GM19043 (cell line): ENCODE results near the gene PSMA3.

Experiments
- ATAC-seq: cut with Tn5 transposase; IDR thresholded peaks from one replicate; pipeline ENCODE4 v1.9.1; 2021; ENCODE audit warnings: low read depth; ENCODE audit not compliant: unreplicated experiment

PSMA3 gene

DNA sequence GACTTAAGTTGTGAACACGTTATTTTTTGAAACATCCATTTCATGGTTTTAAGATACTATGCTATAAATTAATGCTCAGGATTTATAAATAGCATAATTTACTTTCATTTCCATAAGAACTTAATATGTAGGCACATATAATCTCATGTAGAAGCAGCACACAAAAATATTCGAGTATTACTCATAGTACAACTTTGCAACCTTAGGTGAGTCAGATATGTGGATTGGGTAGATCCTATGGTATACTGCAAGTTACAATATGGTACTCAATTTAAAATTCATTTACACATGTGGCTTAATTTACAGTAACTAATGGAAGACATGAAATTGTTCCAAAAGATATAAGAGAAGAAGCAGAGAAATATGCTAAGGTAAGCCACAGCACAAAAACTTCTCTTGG, 26.0 kb downstream of the PSMA3 start:
- no peak for ATAC-seq

DNA sequence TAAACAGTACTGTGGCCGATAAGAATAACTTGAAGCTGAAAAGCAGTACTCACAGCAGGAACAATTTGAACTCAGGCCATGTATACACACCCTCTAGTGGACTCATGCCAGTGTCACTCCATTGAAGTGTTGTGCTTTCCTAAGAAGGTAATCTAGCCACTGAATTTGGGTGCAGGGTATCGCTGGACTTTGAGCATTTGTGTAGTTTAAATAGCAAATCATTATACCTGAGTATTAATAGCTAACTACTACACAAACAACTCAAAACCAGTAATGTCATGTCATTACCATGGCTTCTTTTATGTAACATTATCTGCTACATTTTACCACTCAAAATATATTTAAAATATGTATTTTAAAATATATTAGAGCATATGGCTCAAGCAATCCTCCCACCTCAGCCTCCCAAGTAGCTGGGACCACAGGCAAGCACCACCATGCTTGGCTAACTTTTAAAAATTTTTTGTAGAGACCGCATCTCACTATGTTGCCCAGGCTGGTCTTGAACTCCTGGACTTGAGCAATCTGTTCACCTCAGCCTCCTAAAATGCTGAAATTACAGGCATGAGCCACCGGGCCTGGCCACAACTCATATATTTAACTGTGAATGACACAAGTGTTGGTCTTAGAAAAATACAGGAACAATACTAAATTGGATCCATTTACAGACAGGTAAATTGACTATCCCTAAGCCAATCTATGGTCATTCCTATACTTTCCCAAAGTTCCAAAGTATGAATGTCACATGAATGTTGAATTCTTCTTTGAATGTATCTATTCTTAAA, 28.1 kb downstream of the PSMA3 start:
- ATAC-seq: no peak

DNA sequence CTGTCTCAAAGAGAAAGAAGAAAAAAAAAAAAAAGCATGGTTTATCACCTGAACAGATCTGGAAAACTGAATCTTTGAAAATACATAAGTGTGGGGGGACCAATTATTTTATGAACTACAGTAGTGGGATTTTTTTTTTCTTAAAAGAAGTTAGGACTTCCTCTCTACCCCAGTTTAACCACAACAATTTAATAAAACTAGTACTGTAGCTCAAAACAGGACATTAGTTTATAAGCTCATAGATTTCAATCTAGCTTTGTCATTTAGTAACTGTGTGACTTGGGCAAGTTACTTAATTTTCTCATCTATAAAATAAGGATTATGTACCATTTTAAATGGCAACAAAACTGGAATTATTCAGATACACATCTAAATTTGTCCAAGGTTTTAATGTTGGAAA, 30.2 kb downstream of the PSMA3 start:
- ATAC-seq: no peak

DNA sequence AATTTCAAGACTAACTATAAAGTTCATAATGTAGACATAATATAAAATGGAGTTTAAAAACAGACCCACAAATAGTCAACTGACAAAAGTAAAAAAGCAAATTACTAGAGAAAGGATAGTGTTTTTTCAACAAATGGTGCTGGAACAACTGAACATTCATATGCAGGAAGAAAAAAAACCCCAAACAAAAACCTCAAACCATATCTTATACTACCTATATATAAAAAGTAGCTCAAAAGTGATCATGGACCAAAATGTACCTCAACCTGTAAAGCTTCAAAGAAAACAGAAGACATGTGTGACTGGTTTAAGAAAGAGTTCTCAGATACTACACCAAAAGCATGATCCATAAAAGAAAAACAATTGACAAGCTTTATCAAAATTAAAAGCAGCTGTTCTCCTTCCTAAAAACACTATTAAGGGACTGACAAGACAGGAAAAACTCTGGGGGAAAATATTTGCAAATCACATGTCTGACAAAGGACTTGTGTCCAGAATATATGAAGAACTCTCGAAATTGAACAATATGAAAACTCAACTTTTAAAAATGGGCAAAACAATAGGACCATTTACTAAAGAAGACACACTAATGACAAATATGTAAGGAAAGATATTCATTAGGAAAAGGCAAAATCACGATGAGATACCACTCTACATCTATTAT, 31.0 kb downstream of the PSMA3 start:
- ATAC-seq: no peak

DNA sequence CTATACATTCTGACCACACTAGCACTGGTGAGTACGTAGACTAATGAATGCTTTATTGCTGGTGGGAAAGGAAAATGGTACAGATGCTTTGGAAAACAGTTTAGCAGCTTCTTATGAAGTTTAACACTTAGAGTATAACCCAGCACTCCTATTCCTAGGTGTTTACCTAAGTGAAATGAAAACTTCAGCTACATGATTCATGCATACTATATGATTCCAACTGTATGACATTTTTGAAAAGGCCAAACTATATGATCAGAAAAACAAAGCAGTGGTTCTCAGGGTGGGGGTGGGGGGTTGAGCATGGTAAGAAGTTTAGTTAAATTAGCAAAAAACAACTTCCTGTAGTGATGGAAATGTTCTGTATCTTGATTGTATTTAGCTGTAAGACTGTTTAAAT, 31.6 kb downstream of the PSMA3 start:
- no peak for ATAC-seq

DNA sequence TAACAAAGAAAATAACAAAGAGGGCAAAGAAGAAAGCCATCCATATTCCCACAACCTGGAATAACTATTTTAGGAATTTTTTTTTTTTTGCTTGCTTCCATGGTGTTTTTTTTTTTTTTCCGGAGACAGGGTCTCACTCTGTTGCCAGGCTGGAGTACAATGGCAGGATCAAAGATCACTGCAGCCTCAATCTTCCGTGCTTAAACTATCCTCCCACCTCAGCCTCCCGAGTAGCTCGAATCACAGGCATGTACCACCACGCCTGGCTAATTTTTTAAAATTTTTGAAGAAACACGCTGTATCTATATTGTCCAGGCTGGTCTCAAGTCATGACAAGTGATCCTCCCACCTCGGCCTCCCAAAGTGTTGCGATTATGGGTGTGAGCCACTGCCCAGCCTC, 33.5 kb downstream of the PSMA3 start:
- no peak for ATAC-seq

DNA sequence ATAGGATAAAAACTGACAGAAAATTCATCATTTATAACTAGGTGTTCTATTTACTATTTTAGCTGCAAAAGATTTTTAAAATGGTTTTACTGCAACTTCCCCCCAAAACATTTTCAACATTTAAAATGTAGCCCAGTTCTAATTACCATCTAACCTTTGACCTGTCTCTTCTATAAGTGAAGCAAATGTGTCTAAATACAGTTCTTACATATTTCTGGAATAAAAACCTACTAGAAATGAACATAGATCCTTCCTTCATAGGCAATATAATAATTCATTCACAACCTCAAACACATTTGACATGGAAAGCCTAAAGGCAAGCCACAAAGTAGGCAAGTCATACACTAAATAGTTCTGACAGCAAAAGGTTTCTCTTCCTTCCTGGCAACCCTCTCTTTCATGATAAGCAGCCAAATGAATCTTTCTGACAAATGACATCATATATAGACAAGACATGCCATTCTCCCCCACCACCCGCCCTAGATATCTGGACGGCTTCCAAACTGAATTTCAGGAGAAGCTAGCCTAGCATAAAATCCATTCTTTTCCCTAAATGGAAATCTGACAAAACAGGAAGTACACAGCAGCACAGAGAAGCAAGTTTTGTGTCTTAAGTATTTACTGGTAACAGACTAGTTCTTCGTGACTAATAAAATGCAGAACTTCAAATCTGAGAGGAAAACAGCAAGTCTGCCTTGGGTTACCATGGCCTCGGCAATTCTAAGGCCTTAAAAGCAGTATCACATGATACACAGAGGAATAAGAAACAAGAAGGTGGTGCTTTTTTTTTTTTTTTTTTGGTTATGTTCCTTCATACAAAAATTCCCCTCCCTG, 36.5 kb downstream of the PSMA3 start:
- peak; percentile 76 for ATAC-seq

- no peak for ATAC-seq
These were observed 37.3 kb downstream of the PSMA3 start for GRCh38 chr14:58281969-58282368.

DNA sequence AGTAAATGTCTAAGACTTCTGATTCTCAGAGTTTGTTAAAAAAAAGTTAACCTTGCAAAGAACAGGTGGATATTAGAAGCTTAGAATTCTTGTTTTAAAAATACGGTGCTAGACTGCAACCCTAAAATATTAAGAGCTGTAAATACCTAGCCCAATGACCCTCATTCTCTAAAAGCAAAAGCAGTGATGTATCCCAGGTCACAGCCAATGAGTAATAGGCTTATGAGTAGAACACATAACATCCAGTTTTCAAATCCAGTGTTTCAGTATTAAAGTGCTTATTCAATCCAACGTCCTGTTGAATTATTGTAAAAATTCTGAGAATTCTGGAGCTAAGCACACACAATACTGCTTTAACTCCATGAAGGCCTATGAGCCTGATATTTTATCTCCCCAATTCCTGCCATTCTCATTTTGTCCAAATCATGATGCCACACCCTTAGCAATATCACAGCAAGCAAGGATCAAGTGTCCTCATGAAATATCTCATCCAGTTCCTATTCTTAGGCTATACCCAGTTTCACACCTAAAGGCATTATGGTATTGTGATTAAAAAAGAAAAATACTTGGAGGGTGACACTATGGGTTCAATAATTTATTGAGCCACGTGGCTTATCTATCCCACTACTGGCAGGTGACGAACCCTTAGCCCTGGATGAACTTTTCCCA, 38.4 kb downstream of the PSMA3 start:
- ATAC-seq: no peak

GRCh38 chr14:58283730-58284129, 39.1 kb downstream of the PSMA3 start:
- ATAC-seq: no peak

DNA sequence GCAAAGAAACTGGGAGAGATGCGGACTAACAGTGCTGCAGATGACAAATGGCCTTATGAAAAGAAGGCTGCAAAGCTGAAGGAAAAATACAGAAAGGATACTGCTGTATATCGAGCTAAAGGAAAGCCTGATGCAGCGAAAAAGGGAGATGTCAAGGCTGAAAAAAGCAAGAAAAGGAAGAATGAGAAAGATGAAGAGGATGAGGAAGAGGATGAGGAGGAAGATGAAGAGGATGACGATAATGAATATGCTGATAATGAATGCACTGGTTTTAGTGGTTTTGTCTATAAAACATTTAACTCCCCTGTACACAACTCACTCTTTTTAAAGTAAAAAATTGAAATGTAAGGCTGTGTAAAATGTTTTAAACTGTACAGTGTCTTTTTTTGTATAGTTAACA, 40.5 kb downstream of the PSMA3 start:
- no peak for ATAC-seq

DNA sequence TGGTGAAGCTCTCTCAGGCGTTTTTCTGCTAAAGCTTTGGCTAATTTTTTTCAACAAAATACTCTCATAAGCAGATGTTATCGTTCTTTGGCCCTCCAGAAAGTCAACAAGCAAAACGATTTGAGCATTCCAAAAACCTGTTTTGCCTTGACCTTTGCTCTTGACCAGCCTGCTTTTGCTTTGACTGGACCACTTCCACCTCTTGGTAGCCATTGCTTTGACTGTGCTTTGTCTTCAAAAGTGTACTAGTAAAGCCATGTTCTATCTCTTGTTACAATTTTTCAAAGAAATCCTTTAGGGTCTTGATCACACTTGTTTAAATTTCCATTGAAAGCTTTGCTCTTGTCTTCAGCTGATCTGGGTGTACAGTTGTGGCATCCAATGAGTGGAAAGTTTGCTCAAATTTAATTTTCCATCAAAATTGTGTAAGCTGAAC, 43.0 kb downstream of the PSMA3 start:
- ATAC-seq: no peak

DNA sequence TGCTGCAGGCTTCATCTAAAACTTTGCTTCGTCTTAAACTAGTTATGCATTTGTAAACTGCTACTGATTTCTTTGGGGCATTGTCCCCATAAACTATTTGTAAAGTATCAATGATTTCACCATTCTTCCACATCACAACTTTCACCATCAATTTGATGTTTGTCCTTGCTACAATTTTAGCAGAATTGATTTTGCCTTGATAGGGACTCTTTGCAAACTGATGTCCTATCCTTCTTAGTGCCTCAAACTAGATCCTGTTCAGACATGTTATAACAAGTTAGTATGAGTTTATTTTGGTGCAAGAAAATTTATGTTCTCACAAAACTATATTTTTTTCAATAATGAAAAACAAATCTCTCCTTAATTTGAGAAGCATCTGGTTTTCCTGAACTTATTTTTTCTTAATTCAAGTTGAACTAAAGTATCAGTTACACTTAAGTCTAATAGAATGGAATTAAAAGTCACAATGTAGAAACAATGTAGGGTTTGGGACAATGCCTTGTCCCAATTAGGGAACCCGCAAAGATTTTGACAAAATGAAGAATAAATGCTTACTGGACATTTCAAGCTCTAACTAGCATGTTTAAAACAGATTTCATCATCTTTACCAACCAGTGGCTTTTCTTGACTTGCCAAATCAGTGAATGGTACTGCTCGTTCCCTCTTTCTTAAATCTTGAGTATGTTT, 43.6 kb downstream of the PSMA3 start:
- ATAC-seq: no peak

- ATAC-seq: no peak
These were observed 47.0 kb downstream of the PSMA3 start for GRCh38 chr14:58291646-58292045.

DNA sequence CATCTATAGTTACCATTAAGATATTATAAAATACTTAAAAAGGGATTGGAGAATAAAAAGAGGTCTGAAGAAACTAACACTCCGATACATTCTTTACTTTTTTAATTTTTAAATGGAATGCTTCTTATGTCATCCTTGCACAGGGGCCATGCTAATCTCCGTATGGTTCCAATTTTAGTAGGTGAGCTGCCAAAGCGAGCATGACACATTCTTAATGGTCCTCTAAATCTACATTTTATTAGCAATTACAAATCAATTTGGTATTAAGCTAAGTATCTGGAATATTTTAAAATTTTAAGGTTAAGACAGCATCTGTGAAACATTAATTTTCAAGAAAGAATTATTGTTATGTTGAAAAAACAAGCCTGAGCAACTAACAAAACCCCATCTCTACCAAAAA, 47.5 kb downstream of the PSMA3 start:
- ATAC-seq: no peak

GRCh38 chr14:58294201-58294600, 49.6 kb downstream of the PSMA3 start:
- ATAC-seq: no peak

DNA sequence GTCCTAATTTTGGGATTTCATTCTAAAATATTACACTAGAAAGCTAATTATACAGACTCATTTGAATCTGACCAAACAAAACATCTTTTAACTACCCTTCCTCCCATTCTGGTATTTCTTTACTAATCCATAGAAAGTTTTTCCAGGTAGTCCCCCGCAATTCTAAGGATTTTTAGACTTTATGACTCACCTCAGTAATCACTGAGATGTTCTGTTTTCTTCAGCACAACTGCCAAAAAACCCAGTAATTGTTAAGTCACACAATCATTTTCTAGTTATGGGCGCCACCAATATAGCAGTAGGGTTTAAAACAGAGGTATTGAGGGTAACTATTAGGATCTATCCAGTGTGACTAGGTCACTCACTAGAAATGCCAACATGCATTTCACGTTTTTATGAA, 52.1 kb downstream of the PSMA3 start:
- no peak for ATAC-seq

DNA sequence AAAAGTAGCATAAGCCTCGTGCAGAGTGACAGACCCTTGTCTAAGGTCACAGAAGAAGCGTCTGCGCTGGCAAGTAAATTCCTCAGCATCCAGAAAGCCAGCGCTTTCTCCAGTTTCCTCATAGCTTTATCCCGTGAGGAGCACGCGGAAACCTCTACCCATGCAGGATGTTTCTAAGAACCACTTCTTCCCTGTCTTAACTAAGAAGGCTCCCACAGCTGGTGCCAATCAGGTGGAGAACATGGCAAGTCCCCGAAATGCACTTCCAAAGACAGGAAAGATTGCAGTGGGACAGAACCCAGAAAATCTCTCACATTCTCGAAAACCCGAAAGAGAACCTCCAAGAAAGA, 52.7 kb downstream of the PSMA3 start:
- no peak for ATAC-seq

- ATAC-seq: peak; percentile 83
These were observed 53.3 kb downstream of the PSMA3 start for GRCh38 chr14:58297762-58298476.
